ENCODE data around the gene KIAA0586. TPM values are rescaled to one million over a fixed set of nuclear protein-coding genes. Genes with fewer than 3 reads are reported as not detected.

KIAA0586 gene
- polyA plus RNA-seq, 1 of the 3 experiments (the other 2 are of a cell fraction), result 7.5 TPM

- Histone ChIP-seq H3K27ac (ENCODE audit: low read depth in 2 of 2, low read length in 1 of 2) (no peak overlapping the region), H3K4me3 (ENCODE audit: low read depth in 2 of 2, low read length in 1 of 2) (no peak overlapping the region), H3K9me3 (no peaks in the 10 kb centered on the region), H3K4me2 (no peak overlapping the region), H3K9me2 (no peaks in the 10 kb centered on the region), H3K9ac (no peak overlapping the region), H3F3A (replicated peaks; ENCODE audit: insufficient read depth) (peaks cover 5% of the 10 kb centered on the region), H2AFZ (ENCODE audit: low read depth) (no peak overlapping the region), H4K20me1 (ENCODE audit: insufficient read depth) (no peaks in the 10 kb centered on the region), H3K36me3 (replicated peaks in 1 of 2; ENCODE audit: control insufficient read depth in 1 of 2, insufficient read depth in 2 of 2, low read length in 1 of 2) (no peaks in the 10 kb centered on the region), H3K4me1 (ENCODE audit: control insufficient read depth in 1 of 2, insufficient read depth in 2 of 2, low read depth in 1 of 2, low read length in 1 of 2) (no peaks in the 10 kb centered on the region), H3K27me3 (ENCODE audit: insufficient read depth) (no peaks in the 10 kb centered on the region), H3K79me2 (ENCODE audit: insufficient read depth) (no peaks in the 10 kb centered on the region)
- no peak for TF ChIP-seq REST (IDR thresholded peaks at IDR 0.05; ENCODE audit: low read depth, low read length)
- no peak for TF ChIP-seq USF2 (IDR thresholded peaks at IDR 0.05; ENCODE audit: borderline replicate concordance, low read depth, low read length)
- no peak for TF ChIP-seq EP300 (IDR thresholded peaks at IDR 0.05; ENCODE audit: borderline replicate concordance in 1 of 2, low read depth in 1 of 2, low read length in 1 of 2)
- no peak for TF ChIP-seq RXRA (IDR thresholded peaks at IDR 0.05; ENCODE audit: borderline replicate concordance, low read depth)
- no peak for TF ChIP-seq GATA2 (CRISPR knock-in tag; IDR thresholded peaks at IDR 0.05)
- TF ChIP-seq POLR2AphosphoS5 (IDR thresholded peaks at IDR 0.05; ENCODE audit: low read depth, low read length), result no peak
- no peak for TF ChIP-seq YY1 (IDR thresholded peaks at IDR 0.05; ENCODE audit: low read depth)
- TF ChIP-seq PBX3 (IDR thresholded peaks at IDR 0.05), result no peak
- no peak for TF ChIP-seq JUND (IDR thresholded peaks at IDR 0.05)
- TF ChIP-seq ELF1 (IDR thresholded peaks at IDR 0.05), result no peak
- no peak for TF ChIP-seq MAX (IDR thresholded peaks at IDR 0.05; ENCODE audit: low read depth)
- no peak for TF ChIP-seq TAF1 (IDR thresholded peaks at IDR 0.05; ENCODE audit: borderline replicate concordance, low read depth, low read length)
- CTCF ChIA-PET, result interaction anchor here (1.4 kb wide), 1 partner anchor 18 kb away, joined by 7 read pairs; no protein-coding TSS in a partner anchor
- WGBS (ENCODE audit: low lambda C conversion rate), result 97% methylated on average over 7 of the region's 7 CpGs
- POLR2A ChIA-PET, result no interaction called here
- no peak for DNase-seq
Measured at GRCh38 chr14:58571256-58571655, 143.7 kb downstream of the KIAA0586 start.
